IPS DF 6.9 (cell line): ENCODE results near the gene CACNB2.
"Not testable (repeated sequence)": the region's sequence is repeated elsewhere in the genome, so short reads cannot be mapped to it uniquely, and the experiment has no call there.

ENCODE experiments used
- DNase-seq: peaks from one replicate; pipeline ENCODE4 v3.0.0-alpha.2; 2013; ENCODE audit warnings: low read depth, low spot score
- H3K27ac ChIP-seq: one replicate; pipeline ENCODE4 v1.5.1; 2013; ENCODE audit warnings: low read length, control low read depth
- H3K27me3 ChIP-seq: 2 replicates; pipeline ENCODE4 v1.6.1; 2013; ENCODE audit warnings: mild to moderate bottlenecking, low read length; ENCODE audit not compliant: control insufficient read depth, insufficient read depth
- H3K36me3 ChIP-seq: 2 replicates; pipeline ENCODE4 v1.6.1; 2013; ENCODE audit warnings: low read length; ENCODE audit not compliant: control insufficient read depth, insufficient read depth
- H3K4me1 ChIP-seq: 2 replicates; pipeline ENCODE4 v1.6.1; 2013; ENCODE audit warnings: low read length; ENCODE audit not compliant: control insufficient read depth, insufficient read depth
- H3K4me3 ChIP-seq: 2 replicates; pipeline ENCODE4 v1.5.1; 2013; ENCODE audit warnings: mild to moderate bottlenecking, low read length
- H3K9me3 ChIP-seq: 2 replicates; pipeline ENCODE4 v1.6.1; 2013; ENCODE audit warnings: low read length, inconsistent platforms; ENCODE audit not compliant: control insufficient read depth, insufficient read depth
- whole genome bisulfite sequencing: extraction: QIAGEN DNeasy Blood & Tissue Kit; methylation state at CpG from one replicate; pipeline ENCODE4 v1.1.7; 2013; ENCODE audit warnings: mixed read lengths, missing lambda C conversion rate; ENCODE audit not compliant: insufficient read length, insufficient coverage; 5-methylcytosine and 5-hydroxymethylcytosine counted together

Gene CACNB2

DNA sequence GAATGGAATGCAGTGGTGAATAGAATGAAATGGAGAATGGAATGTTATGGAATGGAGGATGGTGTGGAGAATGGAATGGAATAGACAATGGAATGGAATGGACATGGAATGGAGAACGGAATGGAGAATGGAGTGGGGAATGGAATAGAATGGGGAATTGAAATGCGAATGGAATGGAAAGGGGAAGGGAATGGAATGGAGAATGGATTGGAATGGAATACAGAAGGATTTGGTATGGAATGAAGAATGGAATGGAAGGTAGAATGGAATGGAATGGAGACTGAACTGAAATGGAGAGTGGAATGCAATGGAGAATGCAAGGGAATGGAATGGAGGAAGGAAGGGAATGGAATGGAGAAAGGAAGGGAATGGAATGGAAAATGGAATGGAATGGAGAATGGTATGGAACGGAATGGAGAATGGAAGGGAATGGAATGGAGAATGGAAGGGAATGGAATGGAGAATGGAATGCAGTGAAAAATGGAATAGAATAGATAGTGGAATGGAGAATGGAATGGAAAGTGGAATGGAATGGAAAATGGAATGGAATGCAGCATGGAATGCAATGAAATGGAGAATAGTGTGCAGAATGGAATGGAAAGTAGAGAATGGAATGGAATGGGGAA is 416.4 kb downstream of the CACNB2 start:
- H3K4me3 ChIP-seq: no peak overlapping the region
- H3K27me3 ChIP-seq: no peaks in the 10 kb centered on the region; the same call in 1 of the 2 replicates
- no peaks in the 10 kb centered on the region for H3K4me1 ChIP-seq
- peaks cover 25% of the 10 kb centered on the region; the same call in 1 of the 2 replicates for H3K36me3 ChIP-seq
- 100% methylated on average over 3 of the region's 3 CpGs for WGBS
- H3K27ac ChIP-seq: no peak overlapping the region
- peaks cover 11% of the 10 kb centered on the region for H3K9me3 ChIP-seq
- DNase-seq: no peak

DNA sequence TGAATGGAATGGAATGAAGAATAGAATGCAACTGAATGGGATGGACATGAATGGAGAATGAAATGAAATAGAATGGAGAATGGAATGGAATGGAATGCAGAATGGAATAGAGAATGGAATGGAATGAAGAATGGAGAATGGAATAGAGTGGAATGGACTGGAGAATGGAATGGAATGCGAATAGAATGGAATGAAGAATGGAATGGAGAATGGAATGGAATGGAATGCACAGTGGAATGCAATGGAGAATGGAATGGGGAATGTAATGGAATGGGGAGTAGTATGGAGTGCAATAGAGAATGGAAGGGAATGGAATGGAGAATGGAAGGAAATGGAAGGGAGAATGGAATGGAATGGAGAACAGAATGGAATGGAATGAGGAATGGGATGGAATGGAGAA is 417.7 kb downstream of the CACNB2 start:
- no peak overlapping the region for H3K4me3 ChIP-seq
- H3K27ac ChIP-seq: no peak overlapping the region
- peaks cover 27% of the 10 kb centered on the region; the same call in 1 of the 2 replicates for H3K36me3 ChIP-seq
- no peak for DNase-seq
- 100% methylated on average over 1 of the region's 1 CpG for WGBS
- H3K27me3 ChIP-seq: no peaks in the 10 kb centered on the region; the same call in 1 of the 2 replicates
- H3K9me3 ChIP-seq: peaks cover 11% of the 10 kb centered on the region
- no peaks in the 10 kb centered on the region for H3K4me1 ChIP-seq

DNA sequence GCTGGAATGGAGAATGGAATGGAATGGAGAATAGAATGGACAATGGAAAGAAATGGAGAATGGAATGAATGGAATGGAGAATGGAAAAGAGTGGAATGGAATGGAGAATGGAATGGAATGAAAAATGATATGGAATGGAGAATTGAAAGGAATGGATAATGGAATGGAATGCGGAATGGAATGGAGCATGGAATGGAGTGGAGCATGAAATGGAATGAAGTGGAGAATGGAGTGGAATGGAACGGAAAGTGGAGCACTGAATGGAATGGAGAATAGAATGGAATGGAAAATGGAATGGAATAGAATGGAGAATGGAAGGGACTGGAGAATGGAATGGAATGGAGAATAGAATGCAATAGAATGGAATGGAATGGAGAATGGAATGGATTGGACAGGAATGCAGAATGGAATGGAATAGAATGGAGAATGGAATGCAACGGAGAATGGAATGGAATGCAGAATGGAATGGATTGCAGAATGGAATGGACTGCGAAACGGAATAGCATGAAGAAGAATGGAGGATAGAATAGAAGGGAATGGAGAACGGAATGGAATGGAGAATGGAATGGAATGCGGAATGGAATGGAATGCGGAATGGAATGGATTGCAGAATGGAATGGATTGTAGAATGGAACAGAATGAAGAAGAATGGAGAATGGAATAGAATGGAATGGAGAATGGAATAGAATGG is 421.8 kb downstream of the CACNB2 start:
- DNase-seq: no peak
- H3K36me3 ChIP-seq: peaks cover 13% of the 10 kb centered on the region; the same call in 1 of the 2 replicates
- H3K27me3 ChIP-seq: no peaks in the 10 kb centered on the region; the same call in 1 of the 2 replicates
- no peak overlapping the region for H3K27ac ChIP-seq
- no peak overlapping the region for H3K4me3 ChIP-seq
- peaks cover 6% of the 10 kb centered on the region for H3K9me3 ChIP-seq
- 100% methylated on average over 7 of the region's 8 CpGs for WGBS
- H3K4me1 ChIP-seq: no peaks in the 10 kb centered on the region

DNA sequence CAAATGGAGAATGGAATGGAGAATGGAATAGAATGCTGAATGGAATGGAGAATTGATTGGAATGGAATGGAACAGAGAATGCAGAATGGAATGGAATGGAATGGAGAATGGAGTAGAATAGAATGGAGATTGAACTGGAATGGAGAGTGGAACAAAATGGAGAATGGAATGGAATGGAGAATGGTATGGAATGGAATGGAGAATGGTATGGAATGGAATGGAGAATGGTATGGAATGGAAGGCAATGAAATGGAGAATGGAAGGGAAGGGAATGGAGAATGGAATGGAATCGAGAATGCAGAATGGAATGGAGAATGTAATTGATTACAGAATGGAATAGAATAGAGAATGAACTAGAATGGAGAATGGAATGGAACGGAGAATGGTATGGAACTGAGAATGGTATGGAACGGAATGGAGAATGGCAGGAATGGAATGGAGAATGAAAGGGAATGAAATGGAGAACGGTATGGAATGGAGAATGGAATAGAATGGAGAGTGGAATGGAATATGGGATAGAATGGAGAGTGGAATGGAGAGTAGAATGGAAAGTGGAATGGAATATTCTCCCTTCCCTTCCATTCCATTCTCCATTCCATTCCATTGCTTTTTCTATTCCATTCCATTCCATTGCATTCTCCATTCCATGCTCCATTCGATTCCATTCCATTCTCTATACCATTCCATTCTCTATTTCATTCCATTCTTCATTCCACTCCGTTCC is 422.9 kb downstream of the CACNB2 start:
- no peak for DNase-seq
- 100% methylated on average over 6 of the region's 6 CpGs for WGBS
- H3K27ac ChIP-seq: no peak overlapping the region
- no peaks in the 10 kb centered on the region for H3K27me3 ChIP-seq
- H3K4me1 ChIP-seq: no peaks in the 10 kb centered on the region
- no peak overlapping the region for H3K4me3 ChIP-seq
- peaks cover 10% of the 10 kb centered on the region; the same call in 1 of the 2 replicates for H3K36me3 ChIP-seq
- peaks cover 4% of the 10 kb centered on the region; the same call in 1 of the 2 replicates for H3K9me3 ChIP-seq

DNA sequence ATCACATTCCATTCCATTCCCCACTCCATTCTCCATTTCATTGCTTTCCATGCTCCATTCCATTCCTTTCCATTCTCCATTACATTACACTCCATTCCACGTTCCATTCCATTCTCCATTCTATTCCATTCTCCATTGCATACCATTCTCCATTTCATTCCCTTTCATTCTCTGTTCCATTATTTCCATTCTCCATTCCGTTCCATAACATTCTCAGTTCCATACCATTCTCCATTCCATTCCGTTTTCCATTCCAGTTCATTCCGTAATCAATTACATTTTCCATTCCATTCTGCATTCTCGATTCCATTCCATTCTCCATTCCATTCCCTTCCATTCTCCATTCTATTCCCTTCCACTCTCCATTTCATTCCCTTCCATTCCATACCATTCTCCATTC is 424.8 kb downstream of the CACNB2 start:
- H3K4me1 ChIP-seq: no peaks in the 10 kb centered on the region
- no peaks in the 10 kb centered on the region; the same call in 1 of the 2 replicates for H3K9me3 ChIP-seq
- H3K27me3 ChIP-seq: no peaks in the 10 kb centered on the region
- no peak for DNase-seq
- no peak overlapping the region for H3K27ac ChIP-seq
- peaks cover 2% of the 10 kb centered on the region; the same call in 1 of the 2 replicates for H3K36me3 ChIP-seq
- H3K4me3 ChIP-seq: no peak overlapping the region
- 100% methylated on average over 5 of the region's 5 CpGs for WGBS

DNA sequence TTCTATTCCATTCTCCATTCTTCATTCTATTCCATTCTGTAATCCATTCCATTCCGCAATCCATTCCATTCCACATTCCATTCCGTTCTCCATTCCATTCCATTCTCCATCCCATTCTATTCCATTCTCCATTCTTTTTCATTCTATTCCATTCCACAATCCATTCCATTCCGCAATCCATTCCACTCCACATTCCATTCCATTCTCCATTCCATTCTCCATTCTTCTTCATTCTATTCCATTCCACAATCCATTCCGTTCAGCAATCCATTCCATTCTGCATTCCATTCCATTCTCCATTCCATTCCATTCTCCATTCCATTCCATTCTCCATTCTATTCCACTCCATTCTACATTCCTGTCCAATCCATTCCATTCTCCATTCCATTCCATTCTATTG is 426.0 kb downstream of the CACNB2 start:
- no peak for DNase-seq
- WGBS: 96% methylated on average over 4 of the region's 4 CpGs
- Histone ChIP-seq H3K27ac (no peak overlapping the region), H3K36me3 (peaks cover 2% of the 10 kb centered on the region; the same call in 1 of the 2 replicates), H3K27me3 (no peaks in the 10 kb centered on the region), H3K9me3 (no peaks in the 10 kb centered on the region; the same call in 1 of the 2 replicates), H3K4me3 (no peak overlapping the region), H3K4me1 (no peaks in the 10 kb centered on the region)

DNA sequence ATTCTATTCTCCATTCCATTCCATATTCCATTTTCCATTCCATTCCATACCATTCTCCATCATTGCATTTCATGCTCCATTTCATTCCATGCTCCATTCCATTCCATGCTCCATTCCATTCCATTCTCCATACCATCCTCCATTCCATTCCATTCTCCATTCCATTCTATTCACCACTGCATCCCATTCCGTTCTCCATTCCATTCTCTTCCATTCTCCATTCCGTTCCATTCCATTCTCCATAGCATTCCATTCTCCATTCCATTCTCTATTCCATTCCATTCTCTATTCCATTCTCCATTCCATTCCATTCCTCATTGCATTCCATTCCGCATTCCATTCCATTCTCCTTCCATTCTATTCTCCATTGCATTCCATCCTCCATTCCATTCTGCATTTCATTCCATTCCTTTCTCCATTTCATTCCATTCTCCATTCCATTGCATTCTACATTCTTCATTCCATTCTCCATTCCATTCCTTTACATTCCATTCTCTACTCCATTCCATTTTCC is 427.2 kb downstream of the CACNB2 start:
- Histone ChIP-seq H3K27ac (no peak overlapping the region), H3K4me3 (no peak overlapping the region), H3K4me1 (no peaks in the 10 kb centered on the region), H3K27me3 (no peaks in the 10 kb centered on the region), H3K9me3 (no peaks in the 10 kb centered on the region; the same call in 1 of the 2 replicates), H3K36me3 (no peaks in the 10 kb centered on the region)
- 100% methylated on average over 3 of the region's 3 CpGs for WGBS
- no peak for DNase-seq

DNA sequence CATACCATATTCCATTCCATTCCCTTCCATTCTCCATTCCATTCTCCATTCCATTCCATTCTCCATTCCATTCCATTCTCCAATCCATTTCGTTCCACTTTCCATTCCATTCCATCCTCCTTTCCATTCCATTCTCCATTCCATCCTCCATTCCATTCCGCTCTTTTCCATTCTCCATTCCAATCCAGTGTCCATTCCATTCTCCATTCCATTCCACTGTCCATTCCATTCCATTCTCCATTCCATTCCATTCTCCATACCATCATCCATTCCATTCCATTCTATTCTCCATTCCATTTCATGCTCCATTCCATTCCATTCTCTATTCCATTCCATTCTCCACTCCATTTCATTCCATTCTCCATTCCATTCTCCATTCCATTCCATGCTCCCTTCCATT is 430.2 kb downstream of the CACNB2 start:
- not testable (repeated sequence) for H3K27me3 ChIP-seq, H3K27ac ChIP-seq, H3K4me3 ChIP-seq, H3K4me1 ChIP-seq, H3K9me3 ChIP-seq, DNase-seq, H3K36me3 ChIP-seq
- WGBS: 100% methylated on average over 2 of the region's 2 CpGs

DNA sequence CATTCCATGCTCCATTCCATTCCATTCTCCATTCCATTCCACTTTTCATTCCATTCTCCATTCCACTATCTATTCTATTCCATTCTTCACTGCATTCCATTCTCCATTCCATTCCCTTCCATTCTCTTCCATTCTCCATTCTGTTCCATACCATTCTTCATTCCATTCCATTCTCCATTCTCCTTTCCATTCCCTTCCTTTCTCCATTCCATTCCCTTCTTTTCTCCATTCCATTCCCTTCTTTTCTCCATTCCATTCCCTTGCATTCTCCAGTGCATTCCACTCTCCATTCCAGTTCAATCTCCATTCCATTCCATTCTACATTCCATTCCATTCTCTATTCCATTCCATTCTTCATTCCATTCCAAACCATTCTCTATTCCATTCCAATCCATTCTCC is 430.9 kb downstream of the CACNB2 start:
- Histone ChIP-seq H3K4me1 (no peaks in the 10 kb centered on the region), H3K27me3 (no peaks in the 10 kb centered on the region), H3K9me3 (no peaks in the 10 kb centered on the region; the same call in 1 of the 2 replicates), H3K4me3 (no peak overlapping the region), H3K27ac (no peak overlapping the region), H3K36me3 (no peaks in the 10 kb centered on the region)
- no peak for DNase-seq

DNA sequence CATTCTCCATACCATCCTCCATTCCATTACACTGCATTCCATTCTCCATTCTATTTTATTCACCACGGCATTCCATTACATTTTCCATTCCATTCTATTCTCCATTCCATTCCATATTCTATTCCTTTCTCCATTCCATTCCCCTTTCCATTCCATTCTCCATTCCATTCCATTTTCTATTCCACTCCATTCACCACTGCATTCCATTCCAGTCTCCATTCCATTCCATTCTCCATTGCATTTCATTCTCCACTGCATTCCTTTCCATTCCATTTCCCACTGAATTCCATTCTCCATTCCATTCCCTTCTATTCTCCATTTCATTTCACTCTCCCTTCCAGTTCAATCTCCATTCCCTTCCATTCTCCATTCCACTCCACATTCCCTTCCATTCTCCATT is 431.6 kb downstream of the CACNB2 start:
- H3K4me3 ChIP-seq: no peak overlapping the region
- H3K27me3 ChIP-seq: no peaks in the 10 kb centered on the region
- H3K27ac ChIP-seq: no peak overlapping the region
- no peaks in the 10 kb centered on the region for H3K4me1 ChIP-seq
- H3K36me3 ChIP-seq: no peaks in the 10 kb centered on the region
- DNase-seq: no peak
- no peaks in the 10 kb centered on the region; the same call in 1 of the 2 replicates for H3K9me3 ChIP-seq
- WGBS: 100% methylated on average over 1 of the region's 1 CpG
